GM13976 (cell line): Measurements from ENCODE around the gene HDDC2.

Experiments
- DNase-seq: peaks from one replicate; pipeline ENCODE4 v3.0.0; 2012; ENCODE audit warnings: low spot score
- in situ Hi-C: fragments of 300-500 bp; cut with MboI; formaldehyde crosslinking; loops from one replicate; pipeline ENCODE4 v1.12.0; 2022; ENCODE audit warnings: low sequenced_read_pairs, mixed read lengths, inconsistent platforms; ENCODE audit not compliant: unreplicated experiment
- TF ChIP-seq, protein P1 (sequence below): IDR thresholded peaks from 2 replicates; pipeline ENCODE4 v1.5.1; 2012; ENCODE audit warnings: borderline replicate concordance, mild to moderate bottlenecking; ENCODE audit not compliant: insufficient read depth; ENCODE audit errors: extremely low read depth, missing control alignments, control extremely low read depth

Gene HDDC2

DNA sequence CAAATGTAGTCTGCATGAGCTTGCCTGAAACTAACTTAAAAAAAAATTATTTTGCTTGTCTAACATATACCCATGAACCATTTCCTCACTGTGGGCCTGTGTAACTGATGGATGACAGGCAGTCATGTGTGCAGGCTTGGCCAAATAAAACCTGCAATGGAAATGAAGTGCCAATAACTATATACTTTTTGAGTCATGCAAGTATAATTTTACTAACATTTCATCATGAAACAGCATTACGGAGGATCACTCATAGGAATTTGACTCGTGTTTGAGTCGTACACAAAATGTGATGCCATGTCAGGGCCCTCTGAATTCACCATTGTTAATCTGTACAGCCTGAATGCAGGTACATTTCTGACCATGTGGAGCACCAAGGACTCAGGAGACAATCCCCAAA is 46.6 kb downstream of the HDDC2 start:
- in situ Hi-C loops = no loop called here
- no peak for DNase-seq
- TF ChIP-seq, protein P1, sequence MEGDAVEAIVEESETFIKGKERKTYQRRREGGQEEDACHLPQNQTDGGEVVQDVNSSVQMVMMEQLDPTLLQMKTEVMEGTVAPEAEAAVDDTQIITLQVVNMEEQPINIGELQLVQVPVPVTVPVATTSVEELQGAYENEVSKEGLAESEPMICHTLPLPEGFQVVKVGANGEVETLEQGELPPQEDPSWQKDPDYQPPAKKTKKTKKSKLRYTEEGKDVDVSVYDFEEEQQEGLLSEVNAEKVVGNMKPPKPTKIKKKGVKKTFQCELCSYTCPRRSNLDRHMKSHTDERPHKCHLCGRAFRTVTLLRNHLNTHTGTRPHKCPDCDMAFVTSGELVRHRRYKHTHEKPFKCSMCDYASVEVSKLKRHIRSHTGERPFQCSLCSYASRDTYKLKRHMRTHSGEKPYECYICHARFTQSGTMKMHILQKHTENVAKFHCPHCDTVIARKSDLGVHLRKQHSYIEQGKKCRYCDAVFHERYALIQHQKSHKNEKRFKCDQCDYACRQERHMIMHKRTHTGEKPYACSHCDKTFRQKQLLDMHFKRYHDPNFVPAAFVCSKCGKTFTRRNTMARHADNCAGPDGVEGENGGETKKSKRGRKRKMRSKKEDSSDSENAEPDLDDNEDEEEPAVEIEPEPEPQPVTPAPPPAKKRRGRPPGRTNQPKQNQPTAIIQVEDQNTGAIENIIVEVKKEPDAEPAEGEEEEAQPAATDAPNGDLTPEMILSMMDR = no peak

DNA sequence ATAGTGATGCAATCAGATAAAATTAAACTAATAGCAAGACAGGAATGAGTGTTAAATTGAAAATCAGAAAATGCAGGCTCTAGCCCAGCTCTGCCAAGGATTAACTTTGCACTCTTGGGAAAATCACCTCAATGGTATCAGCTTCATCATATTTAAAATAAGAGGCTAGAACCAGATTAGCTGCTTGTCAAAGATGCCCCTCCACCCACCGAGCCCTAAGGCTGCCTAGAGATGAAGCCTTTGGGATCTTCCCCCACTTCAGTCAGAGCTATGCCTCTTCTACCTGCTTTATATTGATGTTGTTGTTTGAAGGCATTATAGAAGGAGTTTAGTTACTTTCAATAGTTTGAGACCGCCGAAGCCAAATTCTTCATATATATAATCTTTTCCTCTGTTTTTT is 47.4 kb downstream of the HDDC2 start:
- in situ Hi-C loops = no loop called here
- no peak for DNase-seq
- TF ChIP-seq, protein P1 = no peak

DNA sequence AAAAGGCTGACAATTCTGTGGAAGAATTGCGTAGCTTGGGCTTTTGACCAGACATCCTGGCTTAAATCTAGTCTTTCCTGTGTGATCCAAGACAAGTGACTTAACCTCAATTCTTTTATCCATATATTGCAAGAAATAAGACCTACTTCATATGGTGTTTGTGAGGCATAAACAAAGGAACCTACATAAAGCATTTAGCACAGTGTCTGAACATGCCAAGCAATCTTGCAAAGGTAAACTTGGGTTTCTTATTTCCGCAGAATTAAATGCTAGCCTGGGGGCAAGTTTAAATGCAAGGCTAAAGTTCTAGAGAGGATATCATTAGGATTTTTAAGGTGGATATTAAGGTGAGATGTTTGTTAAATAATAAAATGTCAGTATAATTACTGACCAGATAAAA is 47.9 kb downstream of the HDDC2 start:
- in situ Hi-C loops = no loop called here
- TF ChIP-seq, protein P1 = no peak
- no peak for DNase-seq

DNA sequence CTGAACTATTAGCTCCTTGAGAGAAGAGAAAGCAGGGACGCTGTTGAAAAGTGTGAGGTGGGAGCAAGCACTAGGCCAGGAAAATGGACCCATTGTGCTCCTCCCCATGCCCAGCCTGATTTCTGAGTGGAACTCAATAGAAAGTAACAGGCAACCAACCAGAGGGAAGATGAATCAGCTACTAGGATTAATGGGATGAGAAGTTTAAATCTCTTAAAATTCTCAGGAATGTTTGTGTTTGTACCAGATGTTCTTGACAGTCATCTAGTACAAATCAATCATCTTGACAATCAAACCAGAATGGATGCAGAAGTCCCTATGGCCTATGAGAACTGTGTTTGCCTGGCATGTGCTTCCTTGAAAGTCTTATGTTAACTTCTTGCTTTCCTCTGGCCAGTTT is 48.9 kb downstream of the HDDC2 start:
- in situ Hi-C loops = no loop called here
- TF ChIP-seq, protein P1 = no peak
- DNase-seq = no peak

DNA sequence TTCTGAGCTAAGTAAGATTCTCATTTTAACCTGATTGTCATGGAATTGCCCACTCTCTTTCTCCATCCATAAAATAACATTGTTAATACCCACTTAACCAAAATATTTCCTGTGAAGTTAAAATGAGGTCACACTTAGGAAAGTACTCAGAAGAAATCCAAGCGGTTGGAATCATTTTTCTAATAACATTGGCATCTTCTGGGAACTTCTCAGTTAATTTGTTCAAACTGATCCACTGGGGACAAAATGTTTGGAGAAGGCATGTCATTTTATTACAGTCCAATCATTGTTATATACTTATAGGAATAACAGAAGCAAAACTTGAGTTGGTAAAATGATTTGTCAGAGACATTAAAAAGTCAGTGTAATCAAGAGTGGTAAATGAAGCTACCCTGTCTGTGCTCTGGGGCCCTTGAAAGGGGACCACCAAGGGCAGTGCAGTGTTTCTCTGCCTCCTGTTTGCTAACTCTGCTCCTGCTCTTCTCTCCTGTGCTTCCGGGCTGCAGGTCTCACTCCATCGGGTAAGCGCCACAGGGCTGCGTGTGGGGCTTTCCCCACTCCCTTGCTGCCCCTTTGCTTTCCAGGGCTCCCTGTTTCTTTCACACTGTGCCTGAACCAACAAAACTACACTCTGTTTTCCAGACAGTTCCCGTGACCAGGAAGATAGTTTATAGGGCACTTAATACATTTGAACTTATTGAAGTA is 50.1 kb downstream of the HDDC2 start:
- TF ChIP-seq, protein P1 = no peak
- in situ Hi-C loops = no loop called here
- DNase-seq = no peak

DNA sequence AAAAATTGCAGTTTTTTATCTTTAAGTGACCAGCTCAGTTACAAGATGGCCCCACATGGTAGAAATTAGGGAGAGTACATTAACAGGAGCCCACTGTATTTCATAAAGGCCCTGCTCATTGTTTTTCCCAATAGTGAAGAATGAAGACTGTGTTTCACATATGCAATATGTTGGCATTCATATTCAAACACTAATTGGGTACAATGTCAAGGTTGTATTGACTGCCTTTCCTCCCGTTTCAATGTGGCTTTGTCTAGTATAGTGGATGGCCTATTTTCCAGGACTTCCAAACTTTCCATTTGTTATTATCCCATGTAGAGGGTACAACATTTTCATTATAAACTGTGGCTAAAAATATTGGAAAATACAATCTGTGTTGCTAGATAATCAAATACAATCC is 51.3 kb downstream of the HDDC2 start:
- DNase-seq = no peak
- in situ Hi-C loops = no loop called here
- TF ChIP-seq, protein P1 = no peak

DNA sequence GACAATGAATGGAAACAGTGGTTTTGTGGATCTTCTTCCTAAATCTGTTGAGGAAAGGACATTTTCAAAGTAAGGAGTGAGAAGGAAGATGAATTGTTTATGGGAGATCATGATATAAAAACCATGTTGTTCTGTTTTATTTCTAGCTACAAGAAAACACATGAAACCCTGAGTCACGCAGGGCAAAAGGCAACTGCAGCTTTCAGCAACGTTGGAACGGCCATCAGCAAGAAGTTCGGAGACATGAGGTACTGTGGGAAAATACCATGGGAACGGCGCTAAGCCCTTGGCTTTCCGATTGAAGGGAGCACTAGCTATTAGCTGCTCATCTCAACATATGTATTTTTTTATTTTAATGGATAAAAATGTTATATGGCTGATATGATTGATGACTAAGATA is 53.6 kb downstream of the HDDC2 start:
- in situ Hi-C loops = no loop called here
- TF ChIP-seq, protein P1 = no peak
- no peak for DNase-seq
